Measurements from ENCODE around the gene FAM110C.

GRCh38 chr2:71309-72035 is 25.2 kb upstream of the FAM110C start:
- TF ChIP-seq TCF4 (CRISPR knock-in tag; IDR thresholded peaks at IDR 0.05; ENCODE audit: borderline replicate concordance) (no peak), SNAI2 (CRISPR knock-in tag; IDR thresholded peaks at IDR 0.05) (no peak), TOX (CRISPR knock-in tag; IDR thresholded peaks at IDR 0.05; ENCODE audit: borderline replicate concordance) (no peak)

Data from SK-N-SH treated with all-trans-retinoic acid at 6 μM for 48 hours (cell line).